Progenitor cell of endocrine pancreas (in vitro differentiated cells): Measurements from ENCODE around the gene PALLD. TPM values are rescaled to one million over a fixed set of nuclear protein-coding genes. Genes with fewer than 3 reads are reported as not detected.
A peak's percentile ranks its signal among the peaks of the same experiment; 100 is the strongest.

Experiments used
- DNase-seq: peaks from one replicate; pipeline ENCODE4 v3.0.0; 2021; ENCODE audit warnings: low spot score; ENCODE audit not compliant: unreplicated experiment
- H3K27ac Mint-ChIP-seq: 2 replicates; pipeline ENCODE4 v1.8.0; 2021; ENCODE audit warnings: mild to moderate bottlenecking, moderate library complexity, mixed read lengths
- H3K27me3 Mint-ChIP-seq: 2 replicates; pipeline ENCODE4 v1.8.0; 2021; ENCODE audit warnings: mixed read lengths
- H3K36me3 Mint-ChIP-seq: 2 replicates; pipeline ENCODE4 v1.8.0; 2022; ENCODE audit warnings: mixed read lengths; ENCODE audit not compliant: insufficient read depth
- H3K4me1 Mint-ChIP-seq: 2 replicates; pipeline ENCODE4 v1.8.0; 2021; ENCODE audit warnings: low read depth, mixed read lengths
- H3K4me3 Mint-ChIP-seq: 2 replicates; pipeline ENCODE4 v1.8.0; 2021; ENCODE audit warnings: low read depth, mild to moderate bottlenecking, moderate library complexity, mixed read lengths
- H3K9me3 Mint-ChIP-seq: 2 replicates; pipeline ENCODE4 v1.8.0; 2021; ENCODE audit warnings: low read depth, mixed read lengths
- total RNA-seq: library from RNA; stranded (reverse); gene quantifications from 2 replicates; pipeline ENCODE4 v1.2.1, GENCODE V29; 2021
- TF ChIP-seq, protein P1 (sequence below): fragments of 200-600 bp; sonication (generic); IDR thresholded peaks from one replicate; pipeline ENCODE4 v1.5.0; 2021; ENCODE audit warnings: antibody characterized with exemption, mild to moderate bottlenecking; ENCODE audit not compliant: unreplicated experiment

PALLD gene
- total RNA-seq, 1 donor from 2014 or later = 43.2 TPM

DNA sequence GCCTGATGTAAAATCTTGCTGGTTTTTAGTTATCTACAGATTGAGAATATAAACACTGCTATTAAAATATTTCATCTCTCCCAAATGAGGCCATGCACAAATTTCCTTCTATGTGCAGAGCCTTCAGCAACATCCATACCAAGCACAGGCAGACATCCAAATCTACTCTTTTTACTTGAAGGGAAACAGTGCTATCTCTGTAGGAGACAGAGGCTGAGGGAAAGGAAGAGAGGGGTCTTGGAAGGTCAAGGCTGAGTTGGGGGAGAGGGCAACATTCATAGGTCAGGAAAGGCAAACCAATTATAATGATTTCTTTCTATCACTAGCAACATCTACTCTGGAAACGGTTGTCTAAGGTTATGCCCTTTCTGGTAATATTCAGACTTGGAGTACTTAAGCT is 273.0 kb downstream of the PALLD start:
- Mint-ChIP-seq H3K36me3 (peaks cover 6% of the 10 kb centered on the region), H3K4me1 (peaks cover 2% of the 10 kb centered on the region), H3K27me3 (no peaks in the 10 kb centered on the region), H3K9me3 (peaks cover 3% of the 10 kb centered on the region), H3K27ac (no peak overlapping the region), H3K4me3 (no peak overlapping the region)
- DNase-seq = no peak
- TF ChIP-seq, protein P1, sequence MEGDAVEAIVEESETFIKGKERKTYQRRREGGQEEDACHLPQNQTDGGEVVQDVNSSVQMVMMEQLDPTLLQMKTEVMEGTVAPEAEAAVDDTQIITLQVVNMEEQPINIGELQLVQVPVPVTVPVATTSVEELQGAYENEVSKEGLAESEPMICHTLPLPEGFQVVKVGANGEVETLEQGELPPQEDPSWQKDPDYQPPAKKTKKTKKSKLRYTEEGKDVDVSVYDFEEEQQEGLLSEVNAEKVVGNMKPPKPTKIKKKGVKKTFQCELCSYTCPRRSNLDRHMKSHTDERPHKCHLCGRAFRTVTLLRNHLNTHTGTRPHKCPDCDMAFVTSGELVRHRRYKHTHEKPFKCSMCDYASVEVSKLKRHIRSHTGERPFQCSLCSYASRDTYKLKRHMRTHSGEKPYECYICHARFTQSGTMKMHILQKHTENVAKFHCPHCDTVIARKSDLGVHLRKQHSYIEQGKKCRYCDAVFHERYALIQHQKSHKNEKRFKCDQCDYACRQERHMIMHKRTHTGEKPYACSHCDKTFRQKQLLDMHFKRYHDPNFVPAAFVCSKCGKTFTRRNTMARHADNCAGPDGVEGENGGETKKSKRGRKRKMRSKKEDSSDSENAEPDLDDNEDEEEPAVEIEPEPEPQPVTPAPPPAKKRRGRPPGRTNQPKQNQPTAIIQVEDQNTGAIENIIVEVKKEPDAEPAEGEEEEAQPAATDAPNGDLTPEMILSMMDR = no peak

DNA sequence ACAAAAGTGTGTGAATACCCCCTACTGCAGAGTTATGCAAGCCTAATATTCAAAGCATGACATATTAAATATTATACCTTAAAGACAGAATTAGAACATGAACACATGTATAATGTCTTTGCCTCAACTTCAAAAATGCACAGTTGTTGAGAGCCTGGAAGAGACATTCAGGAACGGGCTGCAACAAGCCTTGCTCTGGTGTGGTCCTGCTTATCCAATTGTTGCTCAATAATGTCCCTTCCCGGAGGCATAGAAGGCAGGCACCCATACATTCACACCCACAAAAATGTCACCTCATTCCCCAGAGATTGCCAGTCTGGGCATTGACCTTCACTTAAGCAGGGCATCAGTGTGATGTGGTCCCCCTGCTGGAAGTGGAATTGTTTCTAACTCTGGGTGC is 274.4 kb downstream of the PALLD start:
- DNase-seq = no peak
- no peaks in the 10 kb centered on the region for H3K27me3 Mint-ChIP-seq
- peaks cover 12% of the 10 kb centered on the region for H3K36me3 Mint-ChIP-seq
- H3K9me3 Mint-ChIP-seq = peaks cover 13% of the 10 kb centered on the region
- no peak overlapping the region for H3K27ac Mint-ChIP-seq
- TF ChIP-seq, protein P1 = no peak
- peaks cover 2% of the 10 kb centered on the region for H3K4me1 Mint-ChIP-seq
- no peak overlapping the region for H3K4me3 Mint-ChIP-seq

DNA sequence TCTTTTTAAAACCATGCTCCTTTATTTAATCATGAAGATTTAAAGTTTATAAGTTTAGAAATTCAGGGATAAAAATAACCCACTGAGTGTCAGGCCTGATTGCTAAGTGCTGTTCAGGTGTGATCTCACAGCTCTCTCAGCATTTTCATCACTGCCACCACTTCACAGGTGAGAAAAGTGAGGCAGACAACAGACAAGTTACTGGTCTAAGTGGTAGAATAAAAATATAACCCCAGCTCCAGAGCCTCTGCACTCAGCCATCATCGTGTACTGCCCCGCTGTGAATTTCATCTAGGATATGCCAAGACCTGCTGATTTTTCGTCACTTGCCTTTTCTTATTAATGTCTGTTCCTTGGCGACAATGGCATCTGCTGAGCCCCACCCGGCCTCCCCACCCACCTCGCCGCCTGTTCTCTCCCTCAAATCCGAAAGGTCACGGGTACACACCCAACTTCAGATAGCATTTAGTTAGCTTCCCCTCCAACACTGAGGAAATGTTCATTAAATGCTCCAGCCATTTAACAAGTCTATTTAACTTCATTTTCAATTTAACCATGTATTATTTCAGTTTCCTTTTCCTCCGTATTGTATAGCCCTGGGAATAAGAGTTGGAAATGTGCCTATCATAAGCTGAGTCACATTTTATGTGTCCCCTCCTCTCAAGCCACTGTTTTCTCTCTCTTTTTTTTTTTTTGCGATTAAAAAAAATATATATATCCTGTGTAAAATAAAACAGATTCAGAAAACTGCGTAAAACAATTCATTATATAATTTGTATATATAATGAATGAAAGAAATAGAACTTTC is 276.7 kb downstream of the PALLD start:
- Mint-ChIP-seq H3K9me3 (peaks cover 22% of the 10 kb centered on the region), H3K27ac (no peak overlapping the region), H3K27me3 (no peaks in the 10 kb centered on the region), H3K36me3 (peaks cover 12% of the 10 kb centered on the region), H3K4me3 (no peak overlapping the region), H3K4me1 (peaks cover 2% of the 10 kb centered on the region)
- DNase-seq = no peak
- TF ChIP-seq, protein P1 = no peak

DNA sequence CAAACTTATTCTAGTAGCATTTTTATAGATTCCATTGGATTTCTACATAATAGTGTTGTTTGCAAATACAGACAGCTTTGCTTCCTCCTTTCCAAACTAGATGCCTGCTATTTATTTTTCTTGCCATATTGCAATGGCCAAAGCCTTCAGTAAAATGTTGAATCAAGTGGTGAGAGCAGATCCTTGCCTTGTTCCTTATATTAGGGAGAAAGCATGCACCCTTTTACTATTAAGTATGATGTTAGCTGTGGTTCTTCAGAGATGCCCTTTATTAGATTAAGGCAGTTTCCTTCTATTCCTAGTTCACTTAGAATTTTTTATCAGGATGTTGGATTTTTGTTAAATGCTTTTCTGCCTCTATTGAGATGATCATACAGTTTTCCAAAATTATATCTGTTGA is 279.5 kb downstream of the PALLD start:
- Mint-ChIP-seq H3K9me3 (peaks cover 22% of the 10 kb centered on the region), H3K27me3 (no peaks in the 10 kb centered on the region), H3K36me3 (peaks cover 12% of the 10 kb centered on the region), H3K27ac (no peak overlapping the region), H3K4me3 (no peak overlapping the region), H3K4me1 (peaks cover 2% of the 10 kb centered on the region)
- TF ChIP-seq, protein P1 = no peak
- DNase-seq = no peak

DNA sequence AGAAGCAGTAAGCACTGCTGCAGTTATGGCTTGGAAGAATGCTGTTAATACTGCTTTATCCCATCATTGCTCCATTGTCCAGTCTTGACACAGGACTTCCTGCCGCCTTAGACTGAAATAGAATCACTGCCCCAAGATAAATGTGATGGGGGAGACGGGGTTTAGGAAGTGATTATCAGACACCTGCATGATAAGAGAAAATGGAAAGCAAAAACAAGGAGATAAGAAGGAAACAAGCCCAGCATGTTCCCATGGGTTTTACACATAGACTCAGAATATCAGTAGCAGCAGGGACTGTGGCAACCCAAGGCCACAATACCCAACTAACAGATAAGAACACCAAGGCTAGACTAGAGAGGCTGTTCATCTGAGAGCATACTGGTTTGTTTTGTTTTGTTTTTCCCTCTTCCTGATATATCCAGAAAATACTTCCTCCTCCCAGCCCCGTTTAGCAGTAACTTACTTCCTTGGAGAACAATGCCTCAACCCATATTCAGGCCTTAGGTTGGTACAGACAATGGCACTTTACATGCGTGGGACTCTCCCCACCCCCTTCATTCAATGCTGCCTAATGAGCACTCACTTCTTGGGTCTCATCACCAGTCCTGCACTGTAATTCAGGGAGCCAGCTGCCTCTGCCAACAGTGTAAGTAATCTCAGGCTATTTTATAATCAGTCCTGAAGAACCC is 280.6 kb downstream of the PALLD start:
- TF ChIP-seq, protein P1 = no peak
- peaks cover 22% of the 10 kb centered on the region for H3K9me3 Mint-ChIP-seq
- no peaks in the 10 kb centered on the region for H3K4me1 Mint-ChIP-seq
- peak overlapping the region; percentile 49 for H3K27ac Mint-ChIP-seq
- H3K4me3 Mint-ChIP-seq = no peak overlapping the region
- H3K27me3 Mint-ChIP-seq = no peaks in the 10 kb centered on the region
- H3K36me3 Mint-ChIP-seq = peaks cover 12% of the 10 kb centered on the region
- no peak for DNase-seq
